Natural killer cell (primary cell): ENCODE results near the gene STEAP1B. TPM values are rescaled to one million over a fixed set of nuclear protein-coding genes. Genes with fewer than 3 reads are reported as not detected.

Source experiments
- ATAC-seq, 3 donors: fragments of 150-1000 bp in 2 of 3; fragments of 200-7000 bp in 1 of 3; cut with Tn5 transposase; 1 replicate in 1 of 3; 2 replicates in 2 of 3; pipeline ENCODE4 v1.10.0; 2021; ENCODE audit warnings: mild to moderate bottlenecking in 2 of 3, moderate library complexity in 2 of 3
- DNase-seq, 2 donors: peaks; one replicate each; pipeline versions ENCODE4 v3.0.0 to v3.0.0-alpha.2; 2013 to 2021; ENCODE audit warnings: mixed read lengths in 1 of 2
- H3K27ac ChIP-seq: one replicate; pipeline ENCODE4 v1.5.1; 2013; ENCODE audit warnings: mild to moderate bottlenecking, low read length
- H3K27me3 ChIP-seq: one replicate; pipeline ENCODE4 v1.6.1; 2013; ENCODE audit warnings: low read length; ENCODE audit not compliant: control insufficient read depth, insufficient read depth
- H3K36me3 ChIP-seq: one replicate; pipeline ENCODE4 v1.6.1; 2013; ENCODE audit warnings: low read length; ENCODE audit not compliant: control insufficient read depth, insufficient read depth
- H3K4me1 ChIP-seq: one replicate; pipeline ENCODE4 v1.6.1; 2013; ENCODE audit warnings: low read length; ENCODE audit not compliant: control insufficient read depth, insufficient read depth
- H3K4me3 ChIP-seq: one replicate; pipeline ENCODE4 v1.5.1; 2013; ENCODE audit warnings: low read length
- H3K9me3 ChIP-seq: one replicate; pipeline ENCODE4 v1.6.1; 2013; ENCODE audit warnings: low read length; ENCODE audit not compliant: control insufficient read depth, insufficient read depth
- H3K27ac Mint-ChIP-seq, 2 donors: one replicate each; pipeline ENCODE4 v1.8.0; 2022; ENCODE audit warnings: mild to moderate bottlenecking in 2 of 2, mixed read lengths in 2 of 2, moderate library complexity in 1 of 2
- H3K27me3 Mint-ChIP-seq, 2 donors: one replicate each; pipeline ENCODE4 v1.8.0; 2022; ENCODE audit warnings: low read depth in 2 of 2, mixed read lengths in 2 of 2
- H3K36me3 Mint-ChIP-seq: one replicate; pipeline ENCODE4 v1.8.0; 2022; ENCODE audit warnings: mixed read lengths
- H3K4me1 Mint-ChIP-seq, 2 donors: one replicate each; pipeline ENCODE4 v1.8.0; 2022; ENCODE audit warnings: mixed read lengths in 2 of 2
- H3K4me3 Mint-ChIP-seq: one replicate; pipeline ENCODE4 v1.8.0; 2022; ENCODE audit warnings: mild to moderate bottlenecking, moderate library complexity, mixed read lengths
- H3K9me3 Mint-ChIP-seq, 2 donors: one replicate each; pipeline ENCODE4 v1.8.0; 2022; ENCODE audit warnings: mixed read lengths in 2 of 2
- CTCF ChIP-seq: fragments of 200-600 bp; IDR thresholded peaks from one replicate; pipeline ENCODE4 v1.8.0; 2022; ENCODE audit warnings: antibody characterized with exemption
- WGBS: methylation state at CpG from one replicate; pipeline ENCODE4 v1.1.7; 2013; ENCODE audit warnings: missing lambda C conversion rate; ENCODE audit not compliant: insufficient coverage; 5-methylcytosine and 5-hydroxymethylcytosine counted together
- intact Hi-C: fragments of 100-400 bp; cut with micrococcal nuclease; formaldehyde crosslinking; loops from one replicate; pipeline ENCODE4 v1.14.2; 2022
- total RNA-seq, 4 donors: library from RNA; stranded (reverse); fragments of 120-200 nt in 1 of 4; gene quantifications; one replicate each; pipeline versions ENCODE4 v1.2.3 to v1.2.4, GENCODE V29; 2013 to 2022

STEAP1B gene
- total RNA-seq, 3 donors from 2014 or later (not counting 1 experiment from before 2014, with no cell fraction given) = 0.31 TPM; not detected in 2

GRCh38 chr7:22399091-22399490, 100.9 kb downstream of the STEAP1B start:
- no peak for TF ChIP-seq CTCF
- H3K27ac ChIP-seq = no peak overlapping the region

GRCh38 chr7:22397981-22398380, 102.0 kb downstream of the STEAP1B start:
- Histone ChIP-seq H3K27me3 (no peaks in the 10 kb centered on the region), H3K4me1 (peaks cover 13% of the 10 kb centered on the region), H3K27ac (no peak overlapping the region), H3K36me3 (no peaks in the 10 kb centered on the region), H3K9me3 (no peaks in the 10 kb centered on the region), H3K4me3 (no peak overlapping the region)
- Mint-ChIP-seq H3K36me3 (no peaks in the 10 kb centered on the region), H3K27ac (no peak overlapping the region), H3K9me3 (no peaks in the 10 kb centered on the region), H3K4me3 (no peak overlapping the region), H3K27me3 (no peaks in the 10 kb centered on the region), H3K4me1 (peaks cover 14 to 20% of the 10 kb centered on the region in 2 donors)
- no peak for DNase-seq
- 94% methylated on average over 5 of the region's 5 CpGs for WGBS
- intact Hi-C loops = no loop called here
- ATAC-seq = no peak
- no peak for TF ChIP-seq CTCF

More at GRCh38 chr7:22399091-22399490, 100.9 kb downstream of the STEAP1B start:
- Histone ChIP-seq H3K4me1 (peaks cover 22% of the 10 kb centered on the region), H3K4me3 (no peak overlapping the region), H3K9me3 (no peaks in the 10 kb centered on the region), H3K27me3 (no peaks in the 10 kb centered on the region), H3K36me3 (no peaks in the 10 kb centered on the region)
- Mint-ChIP-seq H3K36me3 (no peaks in the 10 kb centered on the region), H3K4me1 (peaks cover 23 to 28% of the 10 kb centered on the region in 2 donors), H3K4me3 (no peak overlapping the region), H3K27ac (no peak overlapping the region), H3K9me3 (no peaks in the 10 kb centered on the region), H3K27me3 (no peaks in the 10 kb centered on the region)
- no peak for ATAC-seq
- intact Hi-C loops = no loop called here
- DNase-seq = no peak

GRCh38 chr7:22395222-22395621, 104.8 kb downstream of the STEAP1B start:
- no peaks in the 10 kb centered on the region for H3K4me1 ChIP-seq
- no peaks in the 10 kb centered on the region for H3K36me3 ChIP-seq
- intact Hi-C loops = no loop called here
- H3K36me3 Mint-ChIP-seq = no peaks in the 10 kb centered on the region
- ATAC-seq (no peak), DNase-seq (no peak)
- no peaks in the 10 kb centered on the region for H3K9me3 ChIP-seq
- no peak overlapping the region for H3K4me3 Mint-ChIP-seq
- TF ChIP-seq CTCF = no peak
- no peaks in the 10 kb centered on the region for H3K9me3 Mint-ChIP-seq
- whole genome bisulfite sequencing = no CpG with 5 or more reads among the region's 6 CpGs
- no peak overlapping the region for H3K27ac Mint-ChIP-seq
- H3K27ac ChIP-seq = no peak overlapping the region
- peaks cover 8 to 13% of the 10 kb centered on the region in 2 donors for H3K4me1 Mint-ChIP-seq
- no peaks in the 10 kb centered on the region for H3K27me3 ChIP-seq
- H3K4me3 ChIP-seq = no peak overlapping the region
- H3K27me3 Mint-ChIP-seq = no peaks in the 10 kb centered on the region

- no peak for TF ChIP-seq CTCF
- no peaks in the 10 kb centered on the region for H3K9me3 Mint-ChIP-seq
- intact Hi-C loops = no loop called here
- Histone ChIP-seq H3K27me3 (no peaks in the 10 kb centered on the region), H3K4me1 (no peaks in the 10 kb centered on the region), H3K4me3 (no peak overlapping the region), H3K36me3 (no peaks in the 10 kb centered on the region), H3K9me3 (no peaks in the 10 kb centered on the region), H3K27ac (no peak overlapping the region)
- H3K36me3 Mint-ChIP-seq = no peaks in the 10 kb centered on the region
- no peaks in the 10 kb centered on the region for H3K27me3 Mint-ChIP-seq
- no peak overlapping the region for H3K4me3 Mint-ChIP-seq
- H3K4me1 Mint-ChIP-seq = peaks cover 9 to 11% of the 10 kb centered on the region in 2 donors
- no peak for DNase-seq
- ATAC-seq = no peak
- H3K27ac Mint-ChIP-seq = no peak overlapping the region
- 64% methylated on average over 3 of the region's 3 CpGs for WGBS
Measured at GRCh38 chr7:22394739-22395138, 105.2 kb downstream of the STEAP1B start.
